CD14-positive monocyte (primary cell): ENCODE measurements around the gene CLDN20. TPM values are rescaled to one million over a fixed set of nuclear protein-coding genes. Genes with fewer than 3 reads are reported as not detected.

Experiments
- DNase-seq, 3 donors: peaks; one replicate each; pipeline ENCODE4 v3.0.0-alpha.2; 2011 to 2022
- H2AFZ ChIP-seq: 2 replicates; pipeline ENCODE4 v1.6.0; 2012; ENCODE audit warnings: mild to moderate bottlenecking, low read depth, low read length, inconsistent platforms; ENCODE audit not compliant: insufficient read depth, poor library complexity, severe bottlenecking
- H3K27ac ChIP-seq, 2 donors: 1 replicate in 1 of 2; 2 replicates in 1 of 2; pipeline ENCODE4 v1.5.1; 2012 to 2013; ENCODE audit warnings: low read length in 2 of 2, control low read depth in 1 of 2, inconsistent platforms in 1 of 2, low read depth in 1 of 2, mild to moderate bottlenecking in 1 of 2
- H3K27me3 ChIP-seq, 2 donors: one replicate each; pipeline versions ENCODE4 v1.6.0 to v1.6.1; 2011 to 2013; ENCODE audit warnings: low read length in 2 of 2; ENCODE audit not compliant: control insufficient read depth in 2 of 2, insufficient read depth in 2 of 2
- H3K36me3 ChIP-seq, 2 donors: replicated peaks in 1 of 2; 1 replicate in 1 of 2; 2 replicates in 1 of 2; pipeline versions ENCODE4 v1.5.1 to v1.6.1; 2012 to 2013; ENCODE audit warnings: low read length in 2 of 2, control low read depth in 1 of 2, inconsistent platforms in 1 of 2, mild to moderate bottlenecking in 1 of 2; ENCODE audit not compliant: insufficient read depth in 2 of 2, control insufficient read depth in 1 of 2
- H3K4me1 ChIP-seq, 2 donors: 1 replicate in 1 of 2; 2 replicates in 1 of 2; pipeline versions ENCODE4 v1.5.1 to v1.6.1; 2012 to 2013; ENCODE audit warnings: low read length in 2 of 2, control low read depth in 1 of 2, inconsistent platforms in 1 of 2, mild to moderate bottlenecking in 1 of 2, moderate library complexity in 1 of 2; ENCODE audit not compliant: insufficient read depth in 2 of 2, control insufficient read depth in 1 of 2
- H3K4me2 ChIP-seq: replicated peaks from 2 replicates; pipeline ENCODE3; 2012; ENCODE audit warnings: low read length, moderate library complexity, mild to moderate bottlenecking; ENCODE audit not compliant: poor library complexity, severe bottlenecking; ENCODE audit errors: extremely low read depth
- H3K4me3 ChIP-seq, 3 experiments: fragments of 200-600 bp in 1 of 3; sonication (generic) in 1 of 3; replicated peaks in 1 of 3; 1 replicate in 2 of 3; 2 replicates in 1 of 3; pipeline ENCODE4 v1.5.1; 2011 to 2013; ENCODE audit warnings: low read length in 3 of 3, mild to moderate bottlenecking in 3 of 3, control low read depth in 2 of 3, low read depth in 2 of 3, inconsistent platforms in 1 of 3, moderate library complexity in 1 of 3
- H3K79me2 ChIP-seq: 2 replicates; pipeline ENCODE4 v1.6.0; 2012; ENCODE audit warnings: mild to moderate bottlenecking, control low read depth, inconsistent platforms, low read length, moderate library complexity; ENCODE audit not compliant: insufficient read depth
- H3K9ac ChIP-seq: 2 replicates; pipeline ENCODE4 v1.6.0; 2017; ENCODE audit warnings: low read length, mild to moderate bottlenecking; ENCODE audit not compliant: insufficient read depth, poor library complexity, severe bottlenecking
- H3K9me3 ChIP-seq, 2 donors: replicated peaks in 1 of 2; 1 replicate in 1 of 2; 2 replicates in 1 of 2; pipeline versions ENCODE4 v1.5.1 to v1.6.1; 2012 to 2013; ENCODE audit warnings: low read length in 2 of 2, control low read depth in 1 of 2; ENCODE audit not compliant: control insufficient read depth in 1 of 2, insufficient read depth in 1 of 2
- H4K20me1 ChIP-seq: 2 replicates; pipeline ENCODE4 v1.6.0; 2012; ENCODE audit warnings: mild to moderate bottlenecking, low read length, control low read depth, moderate library complexity; ENCODE audit not compliant: insufficient read depth
- H3K27ac Mint-ChIP-seq, 7 donors: one replicate each; pipeline ENCODE4 v1.8.0; 2020; ENCODE audit warnings: mild to moderate bottlenecking in 7 of 7, mixed read lengths in 7 of 7, moderate library complexity in 6 of 7, inconsistent platforms in 2 of 7
- H3K27me3 Mint-ChIP-seq, 3 donors: one replicate each; pipeline ENCODE4 v1.8.0; 2021 to 2022; ENCODE audit warnings: low read depth in 3 of 3, mild to moderate bottlenecking in 3 of 3, mixed read lengths in 3 of 3, moderate library complexity in 3 of 3, inconsistent platforms in 1 of 3
- H3K36me3 Mint-ChIP-seq, 2 donors: one replicate each; pipeline ENCODE4 v1.8.0; 2020; ENCODE audit warnings: mixed read lengths in 2 of 2, inconsistent platforms in 1 of 2, mild to moderate bottlenecking in 1 of 2
- H3K4me1 Mint-ChIP-seq: one replicate; pipeline ENCODE4 v1.8.0; 2020; ENCODE audit warnings: mild to moderate bottlenecking, mixed read lengths
- H3K4me3 Mint-ChIP-seq, 2 donors: one replicate each; pipeline ENCODE4 v1.8.0; 2020; ENCODE audit warnings: mild to moderate bottlenecking in 2 of 2, mixed read lengths in 2 of 2, moderate library complexity in 1 of 2
- H3K9me3 Mint-ChIP-seq, 7 donors: one replicate each; pipeline ENCODE4 v1.8.0; 2020 to 2022; ENCODE audit warnings: mixed read lengths in 7 of 7, mild to moderate bottlenecking in 6 of 7, moderate library complexity in 6 of 7, inconsistent platforms in 2 of 7
- CTCF ChIP-seq: fragments of 200-600 bp; IDR thresholded peaks from one replicate; pipeline ENCODE4 v1.8.0; 2022; ENCODE audit warnings: antibody characterized with exemption, mild to moderate bottlenecking
- WGBS: methylation state at CpG from one replicate; pipeline ENCODE4 v1.1.5; 2013; ENCODE audit warnings: missing lambda C conversion rate; ENCODE audit not compliant: insufficient coverage; 5-methylcytosine and 5-hydroxymethylcytosine counted together
- intact Hi-C, 2 donors: fragments of 100-400 bp; cut with micrococcal nuclease; formaldehyde crosslinking; loops; one replicate each; pipeline versions ENCODE4 v1.15.0 to v1.15.1; 2023
- polyA plus RNA-seq, 3 donors: library from polyadenylated mRNA; depleted of rRNA in 1 of 3; unstranded in 2 of 3; stranded (reverse) in 1 of 3; fragments of 300-500 nt in 2 of 3; fragments of >200 nt in 1 of 3; fragmentation: Illumina TruSeq in 2 of 3; gene quantifications; 1 replicate in 2 of 3; 2 replicates in 1 of 3; pipeline ENCODE4 v1.2.3, GENCODE V29; 2012 to 2021

The CLDN20 gene
- polyA plus RNA-seq, 3 donors, result not detected

- peaks cover 24% of the 10 kb centered on the region for H3K4me1 Mint-ChIP-seq
- H2AFZ ChIP-seq, result peak overlapping the region; percentile 95
- H3K27ac ChIP-seq, result peak overlapping the region; percentile 97 to 99
- H4K20me1 ChIP-seq, result no peaks in the 10 kb centered on the region
- peaks cover 11% of the 10 kb centered on the region for H3K79me2 ChIP-seq
- peaks cover 4 to 6% of the 10 kb centered on the region in 2 donors for H3K36me3 ChIP-seq
- H3K9me3 ChIP-seq, result no peaks in the 10 kb centered on the region
- intact Hi-C loops, result loop anchor here (5.0 to 10.0 kb wide), 2 partner anchors 93 to 1710 kb away; no protein-coding TSS in a partner anchor
- H3K9ac ChIP-seq, result peak overlapping the region; percentile 84
- no peaks in the 10 kb centered on the region for H3K9me3 Mint-ChIP-seq
- peak overlapping the region; percentile 89 for H3K4me2 ChIP-seq
- peak; percentile 65 to 86 (median 79) for DNase-seq
- H3K36me3 Mint-ChIP-seq, result peaks cover 7 to 9% of the 10 kb centered on the region in 2 donors
- no peaks in the 10 kb centered on the region for H3K27me3 Mint-ChIP-seq
- peaks cover 23 to 32% of the 10 kb centered on the region in 2 donors for H3K4me1 ChIP-seq
- WGBS, result 1% methylated on average over 15 of the region's 20 CpGs
- no peak for TF ChIP-seq CTCF
- H3K4me3 ChIP-seq, result peak overlapping the region; percentile 89 to 90 (median 89)
- H3K4me3 Mint-ChIP-seq, result peak overlapping the region; percentile 93 to 98
- H3K27ac Mint-ChIP-seq, result peak overlapping the region; percentile 94 to 98 (median 96)
- H3K27me3 ChIP-seq, result no peaks in the 10 kb centered on the region
These were observed 51.1 kb downstream of the CLDN20 start for GRCh38 chr6:155314773-155315515.

GRCh38 chr6:155315516-155315871 is 51.7 kb downstream of the CLDN20 start:
- no peak overlapping the region for H2AFZ ChIP-seq
- no peaks in the 10 kb centered on the region for H3K27me3 ChIP-seq
- intact Hi-C loops, result loop anchor here in 1 of 2 donors (10.0 kb wide), 1 partner anchor 1709 kb away; no protein-coding TSS in a partner anchor
- H3K4me1 ChIP-seq, result peaks cover 29 to 37% of the 10 kb centered on the region in 2 donors
- H3K4me3 ChIP-seq, result peak overlapping the region; percentile 89 to 90 (median 89)
- H3K9me3 ChIP-seq, result no peaks in the 10 kb centered on the region
- H3K4me3 Mint-ChIP-seq, result peak overlapping the region; percentile 93 to 98
- no peaks in the 10 kb centered on the region for H4K20me1 ChIP-seq
- no CpG with 5 or more reads among the region's 3 CpGs for WGBS
- peak in 2 of 3 donors; percentile 3 to 28 for DNase-seq
- peak overlapping the region; percentile 94 to 98 (median 96) for H3K27ac Mint-ChIP-seq
- peak overlapping the region; percentile 89 for H3K4me2 ChIP-seq
- H3K36me3 ChIP-seq, result peaks cover 0 to under 1% of the 10 kb centered on the region in 2 donors
- no peak overlapping the region for H3K9ac ChIP-seq
- no peaks in the 10 kb centered on the region for H3K27me3 Mint-ChIP-seq
- peak overlapping the region in 1 of 2 donors; percentile 97 for H3K27ac ChIP-seq
- peaks cover 11% of the 10 kb centered on the region for H3K79me2 ChIP-seq
- peaks cover 30% of the 10 kb centered on the region for H3K4me1 Mint-ChIP-seq
- no peak for TF ChIP-seq CTCF
- no peaks in the 10 kb centered on the region for H3K9me3 Mint-ChIP-seq
- H3K36me3 Mint-ChIP-seq, result peaks cover 4 to 6% of the 10 kb centered on the region in 2 donors
